Liver (tissue), 9 donors: ENCODE results near the gene STIM2. TPM values are rescaled to one million over a fixed set of nuclear protein-coding genes. Genes with fewer than 3 reads are reported as not detected.

Source experiments
- DNase-seq: peaks from one replicate; pipeline ENCODE4 v3.0.0-alpha.2; 2017; ENCODE audit warnings: low spot score
- H3K27ac ChIP-seq, 2 donors: one replicate each; pipeline ENCODE4 v1.7.0; 2013; ENCODE audit warnings: inconsistent platforms in 2 of 2, low read length in 2 of 2, control low read depth in 1 of 2, low read depth in 1 of 2, mild to moderate bottlenecking in 1 of 2
- H3K27me3 ChIP-seq, 4 donors: one replicate each; pipeline versions ENCODE4 v1.6.1 to v1.7.0; 2013; ENCODE audit warnings: low read length in 3 of 4, inconsistent platforms in 1 of 4, mild to moderate bottlenecking in 1 of 4, moderate library complexity in 1 of 4; ENCODE audit not compliant: control insufficient read depth in 4 of 4, insufficient read depth in 4 of 4
- H3K36me3 ChIP-seq, 4 donors: one replicate each; pipeline versions ENCODE4 v1.6.1 to v1.7.0; 2013; ENCODE audit warnings: low read length in 3 of 4, mild to moderate bottlenecking in 3 of 4, low read depth in 1 of 4, moderate library complexity in 1 of 4; ENCODE audit not compliant: control insufficient read depth in 4 of 4, insufficient read depth in 3 of 4
- H3K4me1 ChIP-seq, 4 donors: one replicate each; pipeline versions ENCODE4 v1.6.1 to v1.7.0; 2013; ENCODE audit warnings: low read length in 3 of 4, mild to moderate bottlenecking in 3 of 4, moderate library complexity in 1 of 4; ENCODE audit not compliant: control insufficient read depth in 4 of 4, insufficient read depth in 4 of 4
- H3K4me3 ChIP-seq, 3 donors: one replicate each; pipeline versions ENCODE4 v1.6.1 to v1.7.0; 2013; ENCODE audit warnings: low read length in 3 of 3, control low read depth in 1 of 3, low read depth in 1 of 3, mild to moderate bottlenecking in 1 of 3
- H3K9ac ChIP-seq, 2 donors: one replicate each; pipeline ENCODE4 v1.7.0; 2013; ENCODE audit warnings: low read length in 2 of 2, mild to moderate bottlenecking in 2 of 2, moderate library complexity in 2 of 2, control low read depth in 1 of 2, low read depth in 1 of 2
- H3K9me3 ChIP-seq, 4 donors: one replicate each; pipeline versions ENCODE4 v1.6.1 to v1.7.0; 2013; ENCODE audit warnings: low read length in 3 of 4; ENCODE audit not compliant: control insufficient read depth in 4 of 4
- ATF3 ChIP-seq: IDR thresholded peaks from 2 replicates; pipeline ENCODE4 v1.6.1; 2016; ENCODE audit warnings: antibody characterized with exemption
- EGR1 ChIP-seq, 2 donors: IDR thresholded peaks; 2 replicates each; pipeline ENCODE4 v1.6.1; 2016 to 2018; ENCODE audit warnings: antibody characterized with exemption in 2 of 2, low read depth in 2 of 2
- FOXA1 ChIP-seq: IDR thresholded peaks from 2 replicates; pipeline ENCODE4 v1.6.1; 2016; ENCODE audit warnings: antibody characterized with exemption
- HNF4A ChIP-seq, 2 donors: conservative IDR thresholded peaks; 2 replicates each; pipeline ENCODE4 v1.6.1; 2016; ENCODE audit warnings: antibody characterized with exemption in 2 of 2, mild to moderate bottlenecking in 2 of 2
- HNF4G ChIP-seq: IDR thresholded peaks from 2 replicates; pipeline ENCODE4 v1.6.1; 2016; ENCODE audit warnings: antibody characterized with exemption
- JUND ChIP-seq, 2 donors: IDR thresholded peaks; 2 replicates each; pipeline ENCODE4 v1.6.1; 2016; ENCODE audit warnings: antibody characterized with exemption in 2 of 2
- NR2F2 ChIP-seq: IDR thresholded peaks from 2 replicates; pipeline ENCODE4 v1.6.1; 2016; ENCODE audit warnings: antibody characterized with exemption
- RXRA ChIP-seq, 2 donors: IDR thresholded peaks; 2 replicates each; pipeline ENCODE4 v1.6.1; 2017 to 2018; ENCODE audit warnings: antibody characterized with exemption in 2 of 2, mild to moderate bottlenecking in 1 of 2
- SP1 ChIP-seq: IDR thresholded peaks from 2 replicates; pipeline ENCODE4 v1.6.1; 2018; ENCODE audit warnings: antibody characterized with exemption, mild to moderate bottlenecking
- TAF1 ChIP-seq: conservative IDR thresholded peaks from 2 replicates; pipeline ENCODE4 v1.6.1; 2016; ENCODE audit warnings: antibody characterized with exemption, mild to moderate bottlenecking
- YY1 ChIP-seq: IDR thresholded peaks from 2 replicates; pipeline ENCODE4 v1.6.1; 2016; ENCODE audit warnings: antibody characterized with exemption, mild to moderate bottlenecking
- ZBTB33 ChIP-seq: IDR thresholded peaks from 2 replicates; pipeline ENCODE4 v1.6.1; 2016; ENCODE audit warnings: antibody characterized with exemption
- WGBS: extraction: QIAGEN DNeasy Blood & Tissue Kit; methylation state at CpG from one replicate; pipeline ENCODE4 v1.1.7; 2013; 5-methylcytosine and 5-hydroxymethylcytosine counted together
- polyA plus RNA-seq, 2 donors: library from polyadenylated mRNA; stranded (reverse) in 1 of 2; unstranded in 1 of 2; fragments of 200-250 nt in 1 of 2; fragments of >200 nt in 1 of 2; fragmentation: Nextera tagmentation in 1 of 2; extraction: Ambion mirVana in 1 of 2; gene quantifications; one replicate each; pipeline versions ENCODE4 v1.2.1 to v1.2.3, GENCODE V29; 2013 to 2015
- total RNA-seq, 2 donors: library from RNA; depleted of rRNA; stranded (reverse); fragments of >200 nt; gene quantifications; one replicate each; pipeline ENCODE4 v1.2.3, GENCODE V29; 2014
- TF ChIP-seq, protein P1 (sequence below): IDR thresholded peaks from 2 replicates; pipeline ENCODE4 v1.6.1; 2016; ENCODE audit warnings: antibody characterized with exemption
- TF ChIP-seq, protein P2 (sequence below): IDR thresholded peaks from 2 replicates; pipeline ENCODE4 v1.6.1; 2016; ENCODE audit warnings: antibody characterized with exemption, mild to moderate bottlenecking
- TF ChIP-seq, protein P3 (sequence below): fragments of 150-350 bp; IDR thresholded peaks from 2 replicates; pipeline ENCODE4 v1.5.1; 2017; ENCODE audit warnings: improper control_type of control experiment, low read depth, low read length; ENCODE audit not compliant: missing input control
- donor health status: healthy.
- donor health status: healthy.
- donor health status: healthy.
- donor health status: healthy.
- donor health status: healthy.

Gene STIM2
- total and polyA plus RNA-seq, 4 donors: 5.4 to 11.1 (median 6.9) TPM

DNA sequence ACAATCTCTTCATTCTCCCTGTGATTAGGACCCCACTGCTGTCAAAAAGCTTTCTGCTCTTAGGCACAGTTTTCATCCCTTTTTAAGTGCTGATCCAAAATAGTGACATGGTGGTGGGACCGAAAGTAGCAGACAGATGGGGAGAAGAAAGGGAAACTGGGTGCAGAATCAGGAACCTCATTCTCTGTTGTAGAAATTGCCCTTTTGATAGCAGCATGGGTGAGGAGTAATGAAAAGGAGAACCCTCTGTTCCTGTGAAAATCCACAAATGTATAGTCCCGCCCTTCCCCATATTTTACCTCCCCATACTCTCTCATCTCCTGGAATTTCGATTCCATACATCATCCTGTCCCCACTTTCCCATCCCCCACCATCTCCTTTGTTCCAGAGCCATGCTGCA lies 126.5 kb downstream of the STIM2 start:
- Histone ChIP-seq H3K9ac (no peak overlapping the region), H3K36me3 (no peaks in the 10 kb centered on the region), H3K9me3 (no peaks in the 10 kb centered on the region), H3K27me3 (no peaks in the 10 kb centered on the region), H3K4me1 (no peaks in the 10 kb centered on the region), H3K27ac (no peak overlapping the region), H3K4me3 (no peak overlapping the region)
- WGBS: 94% methylated on average over 3 of the region's 3 CpGs
- TF ChIP-seq HNF4G (no peak), YY1 (no peak)
- no peak for DNase-seq

DNA sequence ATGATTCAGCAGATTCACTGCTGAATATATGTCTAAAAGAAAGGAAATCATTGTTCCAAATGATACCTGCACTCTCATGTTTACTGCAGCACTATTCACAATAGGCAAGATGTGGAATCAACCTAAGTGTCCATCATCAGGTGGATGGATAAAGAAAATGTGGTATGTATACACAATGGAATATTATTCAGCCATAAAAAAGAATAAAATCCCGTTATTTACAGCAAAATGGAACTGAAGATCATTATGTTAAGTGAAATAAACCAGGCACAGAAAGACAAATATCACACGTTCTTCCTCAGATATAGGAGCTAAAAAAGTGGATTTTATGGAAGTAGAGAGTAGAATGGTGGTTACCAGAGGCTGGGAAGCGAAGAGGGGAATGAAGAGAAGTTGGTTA lies 130.4 kb downstream of the STIM2 start:
- H3K9me3 ChIP-seq: no peaks in the 10 kb centered on the region
- no peaks in the 10 kb centered on the region for H3K27me3 ChIP-seq
- WGBS: 98% methylated on average over 3 of the region's 3 CpGs
- no peak overlapping the region for H3K9ac ChIP-seq
- DNase-seq: no peak
- TF ChIP-seq, protein P1, sequence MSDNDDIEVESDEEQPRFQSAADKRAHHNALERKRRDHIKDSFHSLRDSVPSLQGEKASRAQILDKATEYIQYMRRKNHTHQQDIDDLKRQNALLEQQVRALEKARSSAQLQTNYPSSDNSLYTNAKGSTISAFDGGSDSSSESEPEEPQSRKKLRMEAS: no peak
- TF ChIP-seq JUND (IDR thresholded peaks at IDR 0.05): no peak
- no peak for TF ChIP-seq FOXA1
- TF ChIP-seq HNF4G: no peak
- TF ChIP-seq RXRA (IDR thresholded peaks at IDR 0.05): no peak
- TF ChIP-seq, protein P2, sequence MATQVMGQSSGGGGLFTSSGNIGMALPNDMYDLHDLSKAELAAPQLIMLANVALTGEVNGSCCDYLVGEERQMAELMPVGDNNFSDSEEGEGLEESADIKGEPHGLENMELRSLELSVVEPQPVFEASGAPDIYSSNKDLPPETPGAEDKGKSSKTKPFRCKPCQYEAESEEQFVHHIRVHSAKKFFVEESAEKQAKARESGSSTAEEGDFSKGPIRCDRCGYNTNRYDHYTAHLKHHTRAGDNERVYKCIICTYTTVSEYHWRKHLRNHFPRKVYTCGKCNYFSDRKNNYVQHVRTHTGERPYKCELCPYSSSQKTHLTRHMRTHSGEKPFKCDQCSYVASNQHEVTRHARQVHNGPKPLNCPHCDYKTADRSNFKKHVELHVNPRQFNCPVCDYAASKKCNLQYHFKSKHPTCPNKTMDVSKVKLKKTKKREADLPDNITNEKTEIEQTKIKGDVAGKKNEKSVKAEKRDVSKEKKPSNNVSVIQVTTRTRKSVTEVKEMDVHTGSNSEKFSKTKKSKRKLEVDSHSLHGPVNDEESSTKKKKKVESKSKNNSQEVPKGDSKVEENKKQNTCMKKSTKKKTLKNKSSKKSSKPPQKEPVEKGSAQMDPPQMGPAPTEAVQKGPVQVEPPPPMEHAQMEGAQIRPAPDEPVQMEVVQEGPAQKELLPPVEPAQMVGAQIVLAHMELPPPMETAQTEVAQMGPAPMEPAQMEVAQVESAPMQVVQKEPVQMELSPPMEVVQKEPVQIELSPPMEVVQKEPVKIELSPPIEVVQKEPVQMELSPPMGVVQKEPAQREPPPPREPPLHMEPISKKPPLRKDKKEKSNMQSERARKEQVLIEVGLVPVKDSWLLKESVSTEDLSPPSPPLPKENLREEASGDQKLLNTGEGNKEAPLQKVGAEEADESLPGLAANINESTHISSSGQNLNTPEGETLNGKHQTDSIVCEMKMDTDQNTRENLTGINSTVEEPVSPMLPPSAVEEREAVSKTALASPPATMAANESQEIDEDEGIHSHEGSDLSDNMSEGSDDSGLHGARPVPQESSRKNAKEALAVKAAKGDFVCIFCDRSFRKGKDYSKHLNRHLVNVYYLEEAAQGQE: no peak
- TF ChIP-seq HNF4A (conservative IDR thresholded peaks at IDR 0.05): no peak
- no peak for TF ChIP-seq TAF1
- no peak for TF ChIP-seq SP1
- TF ChIP-seq ZBTB33: no peak
- peaks cover 0 to 3% (median 1%) of the 10 kb centered on the region in 4 donors for H3K4me1 ChIP-seq
- H3K4me3 ChIP-seq: no peak overlapping the region
- H3K36me3 ChIP-seq: no peaks in the 10 kb centered on the region
- H3K27ac ChIP-seq: no peak overlapping the region

GRCh38 chr4:26992657-26993361 lies 132.2 kb downstream of the STIM2 start:
- Histone ChIP-seq H3K4me1 (peaks cover 0 to 3% (median 1%) of the 10 kb centered on the region in 4 donors), H3K9ac (no peak overlapping the region), H3K4me3 (no peak overlapping the region), H3K27ac (no peak overlapping the region), H3K27me3 (no peaks in the 10 kb centered on the region), H3K36me3 (no peaks in the 10 kb centered on the region), H3K9me3 (no peaks in the 10 kb centered on the region)
- 66% methylated on average over 3 of the region's 3 CpGs for WGBS
- TF ChIP-seq ZBTB33: no peak
- TF ChIP-seq ATF3: no peak
- TF ChIP-seq EGR1 (IDR thresholded peaks at IDR 0.05; ENCODE audit: low read depth in 2 of 2): peak in 1 of 2 donors; percentile 79
- TF ChIP-seq, protein P3, sequence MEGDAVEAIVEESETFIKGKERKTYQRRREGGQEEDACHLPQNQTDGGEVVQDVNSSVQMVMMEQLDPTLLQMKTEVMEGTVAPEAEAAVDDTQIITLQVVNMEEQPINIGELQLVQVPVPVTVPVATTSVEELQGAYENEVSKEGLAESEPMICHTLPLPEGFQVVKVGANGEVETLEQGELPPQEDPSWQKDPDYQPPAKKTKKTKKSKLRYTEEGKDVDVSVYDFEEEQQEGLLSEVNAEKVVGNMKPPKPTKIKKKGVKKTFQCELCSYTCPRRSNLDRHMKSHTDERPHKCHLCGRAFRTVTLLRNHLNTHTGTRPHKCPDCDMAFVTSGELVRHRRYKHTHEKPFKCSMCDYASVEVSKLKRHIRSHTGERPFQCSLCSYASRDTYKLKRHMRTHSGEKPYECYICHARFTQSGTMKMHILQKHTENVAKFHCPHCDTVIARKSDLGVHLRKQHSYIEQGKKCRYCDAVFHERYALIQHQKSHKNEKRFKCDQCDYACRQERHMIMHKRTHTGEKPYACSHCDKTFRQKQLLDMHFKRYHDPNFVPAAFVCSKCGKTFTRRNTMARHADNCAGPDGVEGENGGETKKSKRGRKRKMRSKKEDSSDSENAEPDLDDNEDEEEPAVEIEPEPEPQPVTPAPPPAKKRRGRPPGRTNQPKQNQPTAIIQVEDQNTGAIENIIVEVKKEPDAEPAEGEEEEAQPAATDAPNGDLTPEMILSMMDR: no peak
- no peak for TF ChIP-seq NR2F2
- DNase-seq: no peak
